ENCODE results near the gene ATP5PO.

GRCh38 chr21:33909756-33910155, 5.8 kb downstream of the ATP5PO start:
- TF ChIP-seq, protein P1, sequence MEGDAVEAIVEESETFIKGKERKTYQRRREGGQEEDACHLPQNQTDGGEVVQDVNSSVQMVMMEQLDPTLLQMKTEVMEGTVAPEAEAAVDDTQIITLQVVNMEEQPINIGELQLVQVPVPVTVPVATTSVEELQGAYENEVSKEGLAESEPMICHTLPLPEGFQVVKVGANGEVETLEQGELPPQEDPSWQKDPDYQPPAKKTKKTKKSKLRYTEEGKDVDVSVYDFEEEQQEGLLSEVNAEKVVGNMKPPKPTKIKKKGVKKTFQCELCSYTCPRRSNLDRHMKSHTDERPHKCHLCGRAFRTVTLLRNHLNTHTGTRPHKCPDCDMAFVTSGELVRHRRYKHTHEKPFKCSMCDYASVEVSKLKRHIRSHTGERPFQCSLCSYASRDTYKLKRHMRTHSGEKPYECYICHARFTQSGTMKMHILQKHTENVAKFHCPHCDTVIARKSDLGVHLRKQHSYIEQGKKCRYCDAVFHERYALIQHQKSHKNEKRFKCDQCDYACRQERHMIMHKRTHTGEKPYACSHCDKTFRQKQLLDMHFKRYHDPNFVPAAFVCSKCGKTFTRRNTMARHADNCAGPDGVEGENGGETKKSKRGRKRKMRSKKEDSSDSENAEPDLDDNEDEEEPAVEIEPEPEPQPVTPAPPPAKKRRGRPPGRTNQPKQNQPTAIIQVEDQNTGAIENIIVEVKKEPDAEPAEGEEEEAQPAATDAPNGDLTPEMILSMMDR (conservative IDR thresholded peaks at IDR 0.05; ENCODE audit: low read length) = no peak
- no peak for TF ChIP-seq EZH2phosphoT487 (IDR thresholded peaks at IDR 0.05; ENCODE audit: borderline replicate concordance, low read depth, low read length)

Measured in OCI-LY7 (cell line).